Measurements from ENCODE around the gene RANBP1. TPM values are rescaled to one million over a fixed set of nuclear protein-coding genes. Genes with fewer than 3 reads are reported as not detected.

The RANBP1 gene
- total RNA-seq, 4 donors from 2014 or later, result 79.4 to 147 (median 120) TPM

DNA sequence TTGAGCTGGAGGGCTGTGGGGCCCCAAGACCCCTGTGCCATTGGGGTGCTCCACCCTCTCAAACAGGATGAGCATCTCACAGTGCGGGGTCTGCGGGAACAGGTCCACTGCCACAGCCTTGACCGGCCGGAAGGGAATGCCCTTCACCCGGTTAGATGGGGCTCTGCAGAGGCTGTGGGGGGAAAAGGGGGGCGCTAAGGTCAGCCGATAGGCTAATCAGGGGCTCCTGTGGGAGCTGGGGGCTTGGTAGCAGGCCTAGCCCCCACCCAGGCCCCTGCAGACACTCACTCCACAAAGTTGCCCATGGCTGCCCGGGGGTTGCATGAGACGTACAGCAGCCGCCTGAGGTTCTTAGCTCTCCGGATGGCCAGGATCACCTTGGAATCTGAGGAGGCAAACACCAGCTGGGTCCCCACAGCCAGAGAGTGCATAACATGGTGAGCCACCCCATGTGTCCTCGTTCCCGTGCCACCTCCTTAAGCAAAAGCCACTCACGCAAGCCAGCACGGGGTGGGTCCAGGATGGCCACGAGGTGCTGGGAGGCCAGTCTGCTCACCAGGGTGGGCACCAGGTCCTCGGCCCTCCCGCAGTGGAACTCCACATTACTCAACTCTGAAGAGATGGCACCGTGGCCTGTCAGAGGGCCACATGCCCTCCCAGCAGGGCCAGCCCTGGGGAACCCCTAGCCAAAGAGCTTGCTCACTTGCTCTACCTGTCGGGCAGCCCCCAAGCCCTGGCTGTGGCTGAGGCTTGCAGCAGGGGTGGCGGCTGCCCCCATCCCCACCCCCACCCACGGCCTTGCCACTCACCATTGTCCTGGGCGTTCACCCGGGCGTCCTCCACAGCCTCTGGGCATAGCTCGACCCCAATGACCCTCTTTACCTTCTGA is 3.0 kb upstream of the RANBP1 start:
- no peak for ATAC-seq
- peaks cover 0 to 49% of the 10 kb centered on the region in 2 donors for H3K36me3 ChIP-seq
- peaks cover 15 to 32% of the 10 kb centered on the region in 2 donors for H3K4me1 ChIP-seq
- intact Hi-C loops (cut with DNase I; ENCODE audit: low total_unique reads) (no loop called here), in situ Hi-C loops (cut with MboI; ENCODE audit: low sequenced_read_pairs in 4 of 4) (no loop called here)
- no peak for DNase-seq
- peak overlapping the region in 3 of 4 donors; percentile 42 to 69 (median 59) for H3K27ac ChIP-seq
- no peak overlapping the region for H3K4me3 ChIP-seq
- no peaks in the 10 kb centered on the region for H3K9me3 ChIP-seq
- TF ChIP-seq POLR2A (IDR thresholded peaks at IDR 0.05), result no peak
- TF ChIP-seq, protein P1, sequence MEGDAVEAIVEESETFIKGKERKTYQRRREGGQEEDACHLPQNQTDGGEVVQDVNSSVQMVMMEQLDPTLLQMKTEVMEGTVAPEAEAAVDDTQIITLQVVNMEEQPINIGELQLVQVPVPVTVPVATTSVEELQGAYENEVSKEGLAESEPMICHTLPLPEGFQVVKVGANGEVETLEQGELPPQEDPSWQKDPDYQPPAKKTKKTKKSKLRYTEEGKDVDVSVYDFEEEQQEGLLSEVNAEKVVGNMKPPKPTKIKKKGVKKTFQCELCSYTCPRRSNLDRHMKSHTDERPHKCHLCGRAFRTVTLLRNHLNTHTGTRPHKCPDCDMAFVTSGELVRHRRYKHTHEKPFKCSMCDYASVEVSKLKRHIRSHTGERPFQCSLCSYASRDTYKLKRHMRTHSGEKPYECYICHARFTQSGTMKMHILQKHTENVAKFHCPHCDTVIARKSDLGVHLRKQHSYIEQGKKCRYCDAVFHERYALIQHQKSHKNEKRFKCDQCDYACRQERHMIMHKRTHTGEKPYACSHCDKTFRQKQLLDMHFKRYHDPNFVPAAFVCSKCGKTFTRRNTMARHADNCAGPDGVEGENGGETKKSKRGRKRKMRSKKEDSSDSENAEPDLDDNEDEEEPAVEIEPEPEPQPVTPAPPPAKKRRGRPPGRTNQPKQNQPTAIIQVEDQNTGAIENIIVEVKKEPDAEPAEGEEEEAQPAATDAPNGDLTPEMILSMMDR (IDR thresholded peaks at IDR 0.05 in 4 of 5, conservative IDR thresholded peaks at IDR 0.05 in 1 of 5), result no peak
- H3K27me3 ChIP-seq, result no peaks in the 10 kb centered on the region

DNA sequence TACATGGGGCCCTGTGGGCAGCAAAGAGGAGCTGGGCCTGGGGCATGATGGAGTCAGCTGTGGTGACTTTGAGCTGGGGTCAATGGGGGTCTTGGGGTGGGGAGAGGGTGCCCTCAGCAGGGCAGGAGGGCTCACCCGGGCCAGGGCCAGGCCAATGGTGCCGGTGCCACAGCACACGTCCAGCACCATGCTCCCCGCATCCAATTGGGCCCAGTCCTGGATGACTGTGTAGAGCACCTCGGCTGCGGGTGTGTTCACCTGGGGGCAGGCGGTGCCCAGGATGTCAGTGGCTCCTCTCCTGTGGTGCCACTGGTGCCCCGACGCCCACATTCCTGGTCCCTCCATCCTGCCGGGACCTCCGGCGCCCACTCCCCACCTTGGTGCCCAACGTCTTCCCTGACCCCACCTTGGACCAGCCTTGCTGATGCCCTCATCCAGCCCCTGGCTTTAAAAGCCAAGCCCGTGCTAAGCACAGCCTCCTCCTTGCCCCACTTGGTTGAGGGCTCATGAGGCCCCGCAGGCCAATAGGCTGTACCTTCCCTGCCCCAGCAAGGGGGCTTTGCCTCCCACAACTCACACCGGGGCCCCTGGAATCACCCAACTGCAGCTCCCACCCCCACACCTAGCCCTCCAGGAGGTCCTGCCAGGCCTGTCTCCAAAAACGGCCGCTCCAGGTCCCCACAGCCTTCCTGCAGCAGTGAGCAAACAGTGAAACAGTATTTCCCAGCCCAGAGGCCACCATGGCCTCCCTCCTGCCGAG is 2.2 kb upstream of the RANBP1 start:
- TF ChIP-seq, protein P1 (IDR thresholded peaks at IDR 0.05 in 4 of 5, conservative IDR thresholded peaks at IDR 0.05 in 1 of 5), result no peak
- TF ChIP-seq POLR2A (IDR thresholded peaks at IDR 0.05), result no peak
- intact Hi-C loops (cut with DNase I; ENCODE audit: low total_unique reads) (no loop called here), in situ Hi-C loops (cut with MboI; ENCODE audit: low sequenced_read_pairs in 4 of 4) (no loop called here)
- Histone ChIP-seq H3K4me3 (no peak overlapping the region), H3K27ac (peak overlapping the region in 1 of 4 donors; percentile 99), H3K4me1 (peaks cover 23 to 40% of the 10 kb centered on the region in 2 donors), H3K36me3 (peaks cover 0 to 41% of the 10 kb centered on the region in 2 donors), H3K9me3 (no peaks in the 10 kb centered on the region), H3K27me3 (no peaks in the 10 kb centered on the region)
- no peak for DNase-seq
- ATAC-seq, result no peak

DNA sequence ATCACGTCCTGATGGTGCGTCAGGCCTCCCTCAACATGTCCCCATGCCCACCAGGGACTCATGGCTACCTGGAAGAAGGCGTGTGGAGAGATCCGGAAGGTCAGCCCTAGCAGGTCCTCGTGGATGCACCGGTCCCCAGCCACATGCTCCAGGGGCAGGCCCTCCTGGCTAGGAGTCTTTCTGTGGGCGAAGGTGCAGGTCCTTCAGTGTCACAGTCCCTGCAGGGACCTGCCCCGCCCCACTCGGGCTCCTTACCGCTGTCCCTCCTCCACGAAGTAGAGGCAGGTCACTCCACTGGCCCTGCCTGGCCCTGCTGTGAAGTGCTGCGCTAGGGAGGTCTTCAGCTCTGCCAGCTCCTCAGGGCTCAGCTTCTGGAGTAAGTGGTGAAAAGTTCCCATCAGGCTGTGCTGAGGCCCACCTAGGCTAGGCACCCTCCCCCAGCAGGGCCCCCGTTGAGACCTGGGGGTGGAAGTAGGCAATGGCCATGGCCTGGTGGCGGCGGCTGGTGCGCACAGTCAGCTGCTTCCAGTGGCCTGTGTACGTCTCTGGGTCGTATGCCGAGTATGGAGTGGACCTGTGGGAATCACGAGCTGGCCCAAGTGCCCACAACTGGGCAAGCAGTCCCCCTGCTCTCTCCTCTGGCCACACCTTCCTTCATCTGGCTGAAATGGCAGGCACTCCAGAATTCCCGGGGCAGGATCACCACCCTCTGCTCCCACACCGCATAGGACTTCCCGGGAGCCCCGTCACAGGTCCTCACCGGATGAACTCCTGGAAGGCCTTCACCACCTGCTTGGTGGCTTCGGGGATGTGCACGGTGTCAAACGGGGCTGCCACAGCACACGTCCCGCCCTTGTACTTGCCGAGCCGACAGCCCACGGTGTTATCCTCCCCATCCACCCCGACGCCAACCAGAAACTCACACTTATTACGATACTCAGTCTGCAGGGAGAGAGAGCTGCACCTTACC is 1.1 kb upstream of the RANBP1 start:
- Histone ChIP-seq H3K9me3 (no peaks in the 10 kb centered on the region), H3K4me3 (no peak overlapping the region), H3K27ac (peak overlapping the region; percentile 94 to 99 (median 96)), H3K27me3 (no peaks in the 10 kb centered on the region), H3K4me1 (peaks cover 28 to 43% of the 10 kb centered on the region in 2 donors), H3K36me3 (peaks cover 0 to 39% of the 10 kb centered on the region in 2 donors)
- in situ Hi-C loops (cut with MboI; ENCODE audit: low sequenced_read_pairs in 4 of 4), result no loop called here
- intact Hi-C loops (cut with DNase I; ENCODE audit: low total_unique reads), result loop anchor here (5.0 kb wide), 2 partner anchors 92 to 132 kb away; partner anchors contain the start of gene TANGO2
- ATAC-seq (no peak), DNase-seq (no peak)
- TF ChIP-seq POLR2A (IDR thresholded peaks at IDR 0.05), result no peak
- TF ChIP-seq, protein P1 (IDR thresholded peaks at IDR 0.05 in 4 of 5, conservative IDR thresholded peaks at IDR 0.05 in 1 of 5), result no peak

DNA sequence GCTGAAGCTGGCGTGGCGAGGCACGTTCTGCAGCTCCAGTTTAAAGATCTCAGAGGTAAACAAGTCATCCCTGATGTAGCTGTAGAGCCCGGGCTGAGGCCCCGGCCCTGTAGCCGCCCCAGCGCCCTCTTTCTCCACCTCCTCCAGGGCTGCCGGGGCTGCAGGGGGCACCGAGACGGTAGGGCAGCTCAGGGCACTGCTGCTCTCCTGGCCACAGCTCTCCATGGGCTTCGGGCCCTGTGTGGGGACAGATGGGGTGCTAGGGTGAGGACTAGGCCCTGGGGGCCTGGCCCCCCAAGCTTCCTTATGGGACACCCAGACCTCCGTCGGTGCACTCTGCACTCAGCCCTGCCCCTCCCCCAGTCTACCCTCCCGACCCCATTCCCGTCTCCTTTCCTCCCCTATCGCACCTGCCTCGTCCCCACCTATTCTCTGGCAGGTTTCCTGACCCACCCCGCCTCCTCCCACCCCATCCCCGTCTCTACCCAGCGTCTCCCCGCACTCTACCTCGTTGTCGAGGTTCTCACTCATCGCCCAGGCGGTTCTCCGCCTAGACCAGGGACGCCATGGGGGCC is 559 bp downstream of the RANBP1 start:
- DNase-seq (no peak), ATAC-seq (peak; percentile 2 to 3)
- intact Hi-C loops (cut with DNase I; ENCODE audit: low total_unique reads), result loop anchor here (5.0 kb wide), 2 partner anchors 94 to 134 kb away; partner anchors contain the start of gene TANGO2
- in situ Hi-C loops (cut with MboI; ENCODE audit: low sequenced_read_pairs in 4 of 4), result no loop called here
- peaks cover 0 to 42% of the 10 kb centered on the region in 2 donors for H3K36me3 ChIP-seq
- H3K9me3 ChIP-seq, result no peaks in the 10 kb centered on the region
- peak overlapping the region; percentile 79 to 97 (median 86) for H3K4me3 ChIP-seq
- H3K27me3 ChIP-seq, result no peaks in the 10 kb centered on the region
- peaks cover 28 to 40% of the 10 kb centered on the region in 2 donors for H3K4me1 ChIP-seq
- H3K27ac ChIP-seq, result peak overlapping the region; percentile 94 to 99 (median 96)
- TF ChIP-seq, protein P1 (IDR thresholded peaks at IDR 0.05 in 4 of 5, conservative IDR thresholded peaks at IDR 0.05 in 1 of 5), result no peak
- TF ChIP-seq POLR2A (IDR thresholded peaks at IDR 0.05), result no peak

Measured in gastrocnemius medialis (tissue), 4 donors.